H1 (cell line): ENCODE data around the gene KLHL5. TPM values are rescaled to one million over a fixed set of nuclear protein-coding genes. Genes with fewer than 3 reads are reported as not detected.

Experiments
- CTCF ChIA-PET: fragments of 300-600 bp; sonication (Branson Sonifier 250); formaldehyde crosslinking; loops from one replicate; lab custom pipeline; 2021; ENCODE audit not compliant: partially characterized antibody; lab: Charles Lee
- POLR2A ChIA-PET: fragments of 300-600 bp; sonication (Branson Sonifier 250); formaldehyde crosslinking; loops from one replicate; lab custom pipeline; 2021; ENCODE audit warnings: inconsistent platforms; ENCODE audit not compliant: partially characterized antibody; lab: Charles Lee
- DNase-seq, 2 experiments: peaks; one replicate each; pipeline versions ENCODE4 v3.0.0 to v3.0.0-alpha.2; 2010 to 2022; ENCODE audit warnings: low spot score in 2 of 2, low read depth in 1 of 2, mixed read lengths in 1 of 2
- FAIRE-seq: peaks from 2 replicates; lab custom pipeline; 2011; peaks lifted over from hg19 to GRCh38; lab: Jason Lieb, UNC
- H2AFZ ChIP-seq: 2 replicates; pipeline ENCODE4 v1.8.1; 2012; ENCODE audit warnings: low read length, inconsistent platforms
- H2AK5ac ChIP-seq: 2 replicates; pipeline ENCODE4 v1.6.1; 2013; ENCODE audit warnings: low read depth, low read length
- H2BK120ac ChIP-seq: replicated peaks from 2 replicates; pipeline ENCODE3; 2013; ENCODE audit warnings: low read depth, low read length, inconsistent platforms
- H2BK12ac ChIP-seq: 2 replicates; pipeline ENCODE4 v1.6.1; 2013; ENCODE audit warnings: low read depth, low read length
- H2BK15ac ChIP-seq: 2 replicates; pipeline ENCODE4 v1.6.1; 2013; ENCODE audit warnings: low read length
- H2BK20ac ChIP-seq: 2 replicates; pipeline ENCODE4 v1.6.1; 2013; ENCODE audit warnings: low read length
- H2BK5ac ChIP-seq: 2 replicates; pipeline ENCODE4 v1.6.1; 2013; ENCODE audit warnings: low read depth, low read length
- H3K14ac ChIP-seq: 2 replicates; pipeline ENCODE4 v1.6.1; 2013; ENCODE audit warnings: inconsistent platforms; ENCODE audit not compliant: insufficient read length
- H3K18ac ChIP-seq: 2 replicates; pipeline ENCODE4 v1.6.1; 2013; ENCODE audit warnings: low read length; ENCODE audit errors: extremely low read depth
- H3K23ac ChIP-seq: 2 replicates; pipeline ENCODE4 v1.6.1; 2013; ENCODE audit warnings: inconsistent platforms; ENCODE audit not compliant: insufficient read length
- H3K23me2 ChIP-seq: 2 replicates; pipeline ENCODE4 v1.6.1; 2013; ENCODE audit warnings: low read depth, low read length
- H3K27ac ChIP-seq: 2 replicates; pipeline ENCODE4 v1.6.1; 2011; ENCODE audit warnings: low read depth, low read length, inconsistent platforms
- H3K27me3 ChIP-seq, 4 experiments: replicated peaks in 1 of 4; 1 replicate in 1 of 4; 2 replicates in 3 of 4; pipeline versions ENCODE4 v1.6.1 to v1.8.1; 2011 to 2013; ENCODE audit warnings: low read length in 3 of 4, mild to moderate bottlenecking in 3 of 4, inconsistent platforms in 2 of 4, mixed read lengths in 2 of 4, moderate library complexity in 1 of 4; ENCODE audit not compliant: control insufficient read depth in 3 of 4, insufficient read depth in 3 of 4; ENCODE audit errors: extremely low read depth in 1 of 4
- H3K36me3 ChIP-seq, 4 experiments: 2 replicates each; pipeline versions ENCODE4 v1.6.1 to v1.8.1; 2011 to 2013; ENCODE audit warnings: mild to moderate bottlenecking in 4 of 4, low read length in 3 of 4, moderate library complexity in 2 of 4, control low read depth in 1 of 4, inconsistent platforms in 1 of 4; ENCODE audit not compliant: insufficient read depth in 4 of 4, control insufficient read depth in 2 of 4
- H3K4ac ChIP-seq: replicated peaks from 2 replicates; pipeline ENCODE3; 2013; ENCODE audit warnings: low read length, low read depth, mixed read lengths, inconsistent platforms; ENCODE audit not compliant: insufficient read length
- H3K4me1 ChIP-seq, 4 experiments: replicated peaks in 1 of 4; 1 replicate in 1 of 4; 2 replicates in 3 of 4; pipeline versions ENCODE4 v1.6.1 to v1.8.1; 2011 to 2013; ENCODE audit warnings: low read length in 3 of 4, inconsistent platforms in 2 of 4, mixed read lengths in 1 of 4; ENCODE audit not compliant: insufficient read depth in 4 of 4, control insufficient read depth in 3 of 4
- H3K4me2 ChIP-seq, 2 experiments: 2 replicates each; pipeline versions ENCODE4 v1.6.1 to v1.8.1; 2011 to 2013; ENCODE audit warnings: low read depth in 2 of 2, low read length in 2 of 2, control low read depth in 1 of 2, inconsistent platforms in 1 of 2, mild to moderate bottlenecking in 1 of 2; ENCODE audit not compliant: insufficient read depth in 1 of 2
- H3K4me3 ChIP-seq, 4 experiments: fragments of 200-600, 300-600 bp in 1 of 4; sonication (generic), shearing (Covaris generic), sonication (Bioruptor Twin) in 1 of 4; 2 replicates each; pipeline versions ENCODE4 v1.5.1 to v1.8.1; 2011 to 2016; ENCODE audit warnings: low read length in 4 of 4, low read depth in 3 of 4, control low read depth in 2 of 4, inconsistent platforms in 2 of 4, mild to moderate bottlenecking in 2 of 4, mixed read lengths in 1 of 4, moderate library complexity in 1 of 4; ENCODE audit not compliant: insufficient read depth in 2 of 4; ENCODE audit errors: extremely low read depth in 1 of 4
- H3K56ac ChIP-seq: replicated peaks from 2 replicates; pipeline ENCODE3; 2013; ENCODE audit warnings: low read depth, mild to moderate bottlenecking, mixed read lengths, low read length, inconsistent platforms; ENCODE audit not compliant: insufficient read length
- H3K79me1 ChIP-seq: 2 replicates; pipeline ENCODE4 v1.6.1; 2013; ENCODE audit warnings: low read depth, low read length, control low read depth
- H3K79me2 ChIP-seq, 2 experiments: 2 replicates each; pipeline versions ENCODE4 v1.6.1 to v1.8.1; 2012 to 2013; ENCODE audit warnings: low read length in 2 of 2, mild to moderate bottlenecking in 2 of 2, inconsistent platforms in 1 of 2; ENCODE audit not compliant: insufficient read depth in 2 of 2, control insufficient read depth in 1 of 2
- H3K9ac ChIP-seq, 4 experiments: replicated peaks in 1 of 4; 1 replicate in 1 of 4; 2 replicates in 3 of 4; pipeline versions ENCODE4 v1.6.1 to v1.8.1; 2011 to 2013; ENCODE audit warnings: low read depth in 3 of 4, low read length in 3 of 4, control low read depth in 2 of 4, mild to moderate bottlenecking in 2 of 4, moderate library complexity in 2 of 4, inconsistent platforms in 1 of 4; ENCODE audit errors: extremely low read depth in 1 of 4
- H3K9me3 ChIP-seq, 2 experiments: 2 replicates each; pipeline versions ENCODE4 v1.6.1 to v1.8.1; 2012 to 2013; ENCODE audit warnings: mild to moderate bottlenecking in 2 of 2, moderate library complexity in 2 of 2, control low read depth in 1 of 2, inconsistent platforms in 1 of 2, low read depth in 1 of 2, low read length in 1 of 2, mixed read lengths in 1 of 2; ENCODE audit not compliant: insufficient read depth in 2 of 2
- H4K20me1 ChIP-seq, 2 experiments: replicated peaks in 1 of 2; 2 replicates each; pipeline versions ENCODE3 to v1.8.1; 2011 to 2013; ENCODE audit warnings: inconsistent platforms in 2 of 2, low read length in 2 of 2, mild to moderate bottlenecking in 1 of 2; ENCODE audit not compliant: insufficient read depth in 2 of 2, control insufficient read depth in 1 of 2
- H4K5ac ChIP-seq: 2 replicates; pipeline ENCODE4 v1.6.1; 2013; ENCODE audit warnings: low read length, low read depth, mixed read lengths, inconsistent platforms; ENCODE audit not compliant: insufficient read length
- H4K8ac ChIP-seq: 2 replicates; pipeline ENCODE4 v1.8.0; 2013; ENCODE audit warnings: mild to moderate bottlenecking, moderate library complexity, low read length, inconsistent platforms; ENCODE audit not compliant: insufficient read depth; ENCODE audit errors: extremely low read depth
- H4K91ac ChIP-seq: replicated peaks from 2 replicates; pipeline ENCODE3; 2013; ENCODE audit warnings: low read length, mixed read lengths, inconsistent platforms; ENCODE audit not compliant: insufficient read length
- ASH2L ChIP-seq: fragments of 200-600, 300-600 bp; sonication (generic); IDR thresholded peaks from one replicate; pipeline ENCODE4 v1.7.1; 2017; ENCODE audit warnings: low read length
- CBX5 ChIP-seq: fragments of 300-800, 300-1000 bp; sonication (generic); IDR thresholded peaks from 2 replicates; pipeline ENCODE4 v1.7.1; 2016; ENCODE audit warnings: antibody characterized with exemption, low read length, low read depth
- CEBPB ChIP-seq: IDR thresholded peaks from 2 replicates; pipeline ENCODE4 v1.6.1; 2012; ENCODE audit warnings: low read depth, low read length
- CTBP2 ChIP-seq: IDR thresholded peaks from 2 replicates; pipeline ENCODE4 v1.7.0; 2011; ENCODE audit warnings: borderline replicate concordance, mild to moderate bottlenecking, moderate library complexity, mixed read lengths, low read length; ENCODE audit not compliant: insufficient read depth, insufficient read length
- EGR1 ChIP-seq: IDR thresholded peaks from 2 replicates; pipeline ENCODE4 v1.6.1; 2011; ENCODE audit warnings: low read depth, low read length, borderline replicate concordance
- GTF2F1 ChIP-seq: IDR thresholded peaks from 2 replicates; pipeline ENCODE4 v1.6.1; 2012; ENCODE audit warnings: low read depth, low read length, improper control_type of control experiment, borderline replicate concordance
- JUND ChIP-seq: IDR thresholded peaks from 2 replicates; pipeline ENCODE4 v1.6.1; 2011; ENCODE audit warnings: mild to moderate bottlenecking, improper control_type of control experiment, low read length
- KDM5A ChIP-seq: fragments of 200-600 bp; IDR thresholded peaks from 2 replicates; pipeline ENCODE4 v1.7.1; 2012; ENCODE audit warnings: mild to moderate bottlenecking, low read length, inconsistent platforms, mixed read lengths
- POU5F1 ChIP-seq: IDR thresholded peaks from 2 replicates; pipeline ENCODE4 v1.6.1; 2011; ENCODE audit warnings: low read depth, mild to moderate bottlenecking, low read length, moderate library complexity
- TAF7 ChIP-seq: optimal IDR thresholded peaks from 2 replicates; pipeline ENCODE3; 2011; ENCODE audit warnings: low read depth, mild to moderate bottlenecking, inconsistent platforms, low read length, moderate library complexity, borderline replicate concordance
- WGBS, 2 experiments: shearing (Covaris generic) in 1 of 2; methylation state at CpG; one replicate each; pipeline versions ENCODE4 v1.1.6 to v1.1.7; 2013 to 2015; ENCODE audit warnings: low lambda C conversion rate in 2 of 2, mixed read lengths in 2 of 2, inconsistent platforms in 1 of 2, low coverage in 1 of 2, missing lambda C conversion rate in 1 of 2; ENCODE audit not compliant: insufficient replicate concordance in 2 of 2, insufficient coverage in 1 of 2, insufficient read length in 1 of 2; ENCODE audit errors: extremely low coverage in 1 of 2, missing lambda C conversion rate in 1 of 2; 5-methylcytosine and 5-hydroxymethylcytosine counted together
- polyA plus RNA-seq, 7 experiments: library from polyadenylated mRNA; depleted of rRNA in 3 of 7; stranded (reverse) in 5 of 7; unstranded in 2 of 7; fragments of >200 nt in 5 of 7; fragments of 200-250 nt in 2 of 7; gene quantifications; 1 replicate in 5 of 7; 2 replicates in 1 of 7; 4 replicates in 1 of 7; pipeline versions ENCODE4 v1.2.1 to v1.2.3, GENCODE V29; 2011 to 2013; ENCODE audit warnings: missing spikeins in 2 of 7, mixed read lengths in 2 of 7
- total RNA-seq: library from RNA; stranded (reverse); fragmentation: NEBNext Ultra II Directional; extraction: Animal tissue kit (Norgen Biotek cat#: 25700); gene quantifications from 2 replicates; pipeline ENCODE4 v1.2.1, GENCODE V29; 2021
- TF ChIP-seq, protein P1 (sequence below): IDR thresholded peaks from 2 replicates; pipeline ENCODE4 v1.6.1; 2012; ENCODE audit warnings: low read length, inconsistent platforms

KLHL5 gene
- total and polyA plus RNA-seq, 2 of the 8 experiments (the other 6 are each of a cell fraction or from before 2014, with no cell fraction given): 13.0 to 23.6 TPM

DNA sequence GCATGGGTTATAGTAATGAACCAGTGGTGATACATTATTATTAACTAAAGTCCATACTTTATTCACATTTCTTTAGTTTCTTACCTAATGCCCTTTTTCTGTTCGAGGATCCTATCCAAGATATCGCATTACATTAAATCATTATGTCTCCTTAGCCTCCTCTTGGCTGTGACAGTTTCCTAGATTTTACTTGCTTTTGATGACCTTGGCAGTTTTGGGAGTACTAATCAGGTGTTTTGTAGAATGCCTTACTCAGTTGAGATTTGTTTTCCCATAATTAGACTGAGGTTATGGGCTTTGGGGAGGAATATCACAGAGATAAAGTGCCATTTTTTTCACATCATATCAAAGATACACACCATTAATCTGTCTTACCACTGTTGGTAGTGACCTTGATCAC, 5.0 kb downstream of the KLHL5 start:
- Histone ChIP-seq H2BK15ac (no peak overlapping the region), H3K9me3 (no peaks in the 10 kb centered on the region), H3K9ac (no peak overlapping the region), H3K4me2 (no peak overlapping the region), H2BK12ac (no peak overlapping the region), H3K14ac (no peak overlapping the region), H3K56ac (no peak overlapping the region), H3K4me1 (peaks cover 2 to 6% (median 4%) of the 10 kb centered on the region in 4 experiments; a peak in 3 of 7 replicates), H2AFZ (no peak overlapping the region), H3K79me1 (no peaks in the 10 kb centered on the region), H3K4ac (no peak overlapping the region), H2BK5ac (no peak overlapping the region), H3K18ac (no peak overlapping the region), H3K27me3 (no peaks in the 10 kb centered on the region), H3K27ac (no peak overlapping the region), H2BK20ac (no peak overlapping the region), H2AK5ac (no peak overlapping the region), H4K91ac (no peak overlapping the region), H3K23me2 (no peaks in the 10 kb centered on the region), H3K36me3 (no peaks in the 10 kb centered on the region), H3K4me3 (no peak overlapping the region), H3K79me2 (peaks cover 0 to 4% of the 10 kb centered on the region in 2 experiments; a peak in 1 of 4 replicates), H4K8ac (no peak overlapping the region), H4K5ac (no peak overlapping the region), H2BK120ac (no peak overlapping the region), H4K20me1 (peaks cover 0 to 2% of the 10 kb centered on the region in 2 experiments), H3K23ac (no peak overlapping the region)
- ChIA-PET CTCF (no interaction called here), POLR2A (no interaction called here)
- WGBS, 2 experiments: 95% methylated on average over 2 of the region's 2 CpGs; no CpG with 5 or more reads in 1 of the 2 experiments
- DNase-seq (no peak), FAIRE-seq (no peak)
- TF ChIP-seq EGR1 (no peak), POU5F1 (no peak), JUND (no peak), KDM5A (no peak), TAF7 (no peak), GTF2F1 (no peak), CTBP2 (no peak), ASH2L (no peak), CBX5 (no peak), CEBPB (no peak)
- TF ChIP-seq, protein P1, sequence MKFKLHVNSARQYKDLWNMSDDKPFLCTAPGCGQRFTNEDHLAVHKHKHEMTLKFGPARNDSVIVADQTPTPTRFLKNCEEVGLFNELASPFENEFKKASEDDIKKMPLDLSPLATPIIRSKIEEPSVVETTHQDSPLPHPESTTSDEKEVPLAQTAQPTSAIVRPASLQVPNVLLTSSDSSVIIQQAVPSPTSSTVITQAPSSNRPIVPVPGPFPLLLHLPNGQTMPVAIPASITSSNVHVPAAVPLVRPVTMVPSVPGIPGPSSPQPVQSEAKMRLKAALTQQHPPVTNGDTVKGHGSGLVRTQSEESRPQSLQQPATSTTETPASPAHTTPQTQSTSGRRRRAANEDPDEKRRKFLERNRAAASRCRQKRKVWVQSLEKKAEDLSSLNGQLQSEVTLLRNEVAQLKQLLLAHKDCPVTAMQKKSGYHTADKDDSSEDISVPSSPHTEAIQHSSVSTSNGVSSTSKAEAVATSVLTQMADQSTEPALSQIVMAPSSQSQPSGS: no peak
